HG03575 (cell line): Measurements from ENCODE around the gene FEN1.

Experiments used
- ATAC-seq: cut with Tn5 transposase; IDR thresholded peaks from one replicate; pipeline ENCODE4 v1.9.1; 2021; ENCODE audit not compliant: unreplicated experiment, insufficient number of reproducible peaks, low FRiP score; ENCODE audit errors: extremely low read depth

FEN1 gene

GRCh38 chr11:61756452-61757212, 36.1 kb upstream of the FEN1 start:
- no peak for ATAC-seq

GRCh38 chr11:61757213-61757862, 35.4 kb upstream of the FEN1 start:
- ATAC-seq, result no peak

- no peak for ATAC-seq
Observed at GRCh38 chr11:61760946-61761345, 31.8 kb upstream of the FEN1 start.

DNA sequence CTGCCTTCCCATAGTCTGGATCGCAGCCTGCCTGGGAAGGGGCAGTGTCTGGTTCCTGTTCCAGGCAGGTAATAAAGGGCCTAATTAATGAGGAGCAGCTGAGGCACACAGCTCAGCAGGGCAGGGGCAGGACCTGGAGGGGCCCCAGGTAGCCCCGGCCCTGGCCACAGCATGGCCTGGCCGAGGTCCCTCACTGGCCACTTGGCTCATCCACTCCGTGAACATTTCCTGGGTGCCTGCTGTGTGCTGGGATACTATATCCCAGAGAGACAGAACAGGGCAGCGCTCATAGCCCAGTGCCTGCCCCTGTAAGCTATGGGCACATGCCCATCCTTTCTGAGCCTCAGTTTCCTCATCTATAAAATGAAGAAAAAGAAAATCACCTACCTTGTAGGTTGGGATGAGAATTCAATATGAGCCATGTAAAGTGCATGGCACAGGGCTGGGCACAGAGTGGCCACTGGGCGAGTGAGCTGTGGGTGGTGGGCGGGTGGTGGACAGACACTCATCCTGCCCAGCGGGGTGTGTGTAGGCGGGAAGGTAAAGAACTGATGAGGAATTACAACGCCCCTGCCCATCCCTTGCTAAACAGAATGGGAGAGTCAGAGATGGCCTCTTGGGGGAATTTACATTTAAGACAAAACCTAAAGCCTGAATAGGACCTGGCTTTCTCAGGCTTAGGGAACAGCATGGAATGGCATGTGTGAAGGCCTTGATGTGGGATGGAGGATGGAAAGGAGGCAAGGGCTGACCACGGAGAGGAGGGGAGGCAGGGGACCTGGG, 31.1 kb upstream of the FEN1 start:
- no peak for ATAC-seq

GRCh38 chr11:61762223-61762615, 30.5 kb upstream of the FEN1 start:
- no peak for ATAC-seq

GRCh38 chr11:61762798-61763197, 29.9 kb upstream of the FEN1 start:
- no peak for ATAC-seq

GRCh38 chr11:61763930-61764605, 28.6 kb upstream of the FEN1 start:
- no peak for ATAC-seq

- ATAC-seq, result no peak
Observed at GRCh38 chr11:61764606-61765260, 28.0 kb upstream of the FEN1 start.

GRCh38 chr11:61765550-61766253, 27.0 kb upstream of the FEN1 start:
- no peak for ATAC-seq

- no peak for ATAC-seq
Observed at GRCh38 chr11:61766353-61766841, 26.3 kb upstream of the FEN1 start.

DNA sequence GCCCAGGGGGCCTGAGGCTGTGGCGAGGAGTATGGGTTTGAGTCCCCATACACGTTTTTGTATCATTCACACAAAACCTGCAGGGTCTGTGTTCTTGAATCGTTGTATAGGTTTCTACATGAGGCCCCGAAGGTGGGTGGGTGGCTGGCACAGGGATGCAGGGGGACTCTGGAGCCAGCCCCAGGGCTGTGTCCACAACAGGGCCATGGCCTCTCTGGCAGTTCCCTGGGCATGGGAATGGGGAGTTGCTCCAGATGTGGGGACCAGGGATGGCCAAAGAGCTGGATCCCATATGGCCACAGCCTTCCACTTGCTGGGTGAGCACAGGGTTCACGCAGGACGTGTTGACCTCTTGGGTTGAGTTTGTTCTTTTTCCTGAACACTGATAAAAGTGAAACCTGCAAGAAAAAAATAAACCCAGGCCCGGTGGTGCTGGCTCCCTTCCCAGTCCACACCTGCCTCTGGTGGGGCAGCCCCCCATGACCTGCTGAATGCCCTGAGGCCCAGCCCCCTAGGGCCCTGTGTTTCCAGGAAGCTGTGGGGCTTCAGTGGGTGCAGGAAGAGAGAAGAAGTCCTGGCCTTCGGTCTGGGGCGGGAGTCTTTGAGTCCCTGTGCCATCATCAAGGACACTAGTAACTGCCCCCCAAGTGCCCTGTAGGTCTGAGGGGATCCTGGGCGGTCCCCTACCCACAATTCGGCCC, 24.2 kb upstream of the FEN1 start:
- no peak for ATAC-seq

DNA sequence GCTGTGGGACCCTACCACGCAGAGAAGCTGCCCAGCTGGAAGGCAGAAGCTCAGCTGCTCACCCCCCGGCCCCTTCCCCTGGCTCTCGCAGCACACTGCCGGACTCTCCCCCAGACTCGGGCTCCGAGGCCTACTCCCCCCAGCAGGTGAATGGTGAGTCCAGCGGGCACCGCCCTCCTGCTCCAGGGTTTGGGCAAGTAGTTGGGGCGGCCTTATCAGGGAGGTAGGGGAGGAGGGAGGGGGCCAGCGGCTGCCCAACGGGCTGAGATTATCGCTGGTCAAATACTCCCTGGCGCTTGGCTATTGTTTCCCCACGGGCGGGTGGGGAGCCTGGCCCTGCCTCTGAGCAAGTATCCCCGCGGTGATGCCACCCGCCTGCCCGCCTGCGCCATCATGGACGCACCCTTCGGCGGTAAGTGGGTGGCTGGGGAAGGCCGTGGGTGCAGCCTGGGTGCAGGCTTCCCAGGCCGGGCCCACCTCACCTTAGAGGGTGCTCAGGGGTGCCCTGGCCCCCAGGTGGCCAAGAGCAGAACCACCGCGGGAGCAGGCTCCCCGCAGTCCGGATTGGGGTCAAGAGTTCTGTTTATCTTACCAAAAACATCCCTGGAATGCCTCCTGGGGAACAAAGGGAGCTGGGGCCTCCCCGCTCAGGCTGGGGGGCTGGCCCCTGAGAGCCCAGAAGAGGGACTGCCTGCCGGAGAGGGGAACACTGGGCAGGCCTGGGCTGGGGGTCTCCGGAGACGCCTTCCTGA, 23.4 kb upstream of the FEN1 start:
- ATAC-seq, result no peak

DNA sequence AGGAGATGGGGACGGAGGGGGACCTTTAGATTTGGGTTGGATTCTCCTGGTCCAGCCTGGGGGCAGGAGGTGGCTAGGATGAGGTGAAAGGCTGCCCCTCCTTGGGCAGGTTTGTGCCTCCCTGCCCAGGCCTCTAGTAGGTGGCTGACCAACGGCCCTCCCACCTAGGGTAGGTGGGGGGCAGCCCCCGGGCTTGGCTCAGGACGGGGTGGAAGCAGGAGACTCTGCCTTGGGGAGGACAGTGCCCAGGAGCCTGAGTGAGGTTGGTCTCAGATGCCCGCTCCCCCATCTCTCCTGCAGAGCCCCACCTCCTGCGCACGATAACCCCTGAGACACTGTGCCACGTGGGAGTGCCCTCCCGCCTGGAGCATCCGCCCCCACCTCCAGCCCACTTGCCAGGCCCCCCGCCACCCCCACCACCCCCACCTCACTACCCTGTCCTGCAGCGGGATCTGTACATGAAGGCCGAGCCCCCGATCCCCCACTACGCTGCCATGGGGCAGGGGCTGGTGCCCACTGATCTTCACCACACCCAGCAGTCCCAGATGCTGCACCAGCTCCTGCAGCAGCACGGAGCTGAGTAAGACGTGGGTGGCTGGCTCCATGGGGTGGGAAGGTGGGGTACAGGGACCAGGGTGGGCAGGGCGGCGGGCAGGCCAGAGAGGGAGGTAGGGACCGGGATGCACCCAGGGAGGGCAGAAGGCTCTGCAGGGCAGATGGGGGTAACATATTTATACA, 22.6 kb upstream of the FEN1 start:
- ATAC-seq, result no peak

- ATAC-seq, result no peak
Observed at GRCh38 chr11:61771195-61771894, 21.4 kb upstream of the FEN1 start.

- ATAC-seq, result no peak
Observed at GRCh38 chr11:61771985-61772455, 20.7 kb upstream of the FEN1 start.

GRCh38 chr11:61773356-61773755, 19.4 kb upstream of the FEN1 start:
- ATAC-seq, result no peak
